Measurements from ENCODE around the gene MRPL52. TPM values are rescaled to one million over a fixed set of nuclear protein-coding genes. Genes with fewer than 3 reads are reported as not detected.

Gene MRPL52
- total RNA-seq, 1 experiment from 2014 or later = 134 TPM

DNA sequence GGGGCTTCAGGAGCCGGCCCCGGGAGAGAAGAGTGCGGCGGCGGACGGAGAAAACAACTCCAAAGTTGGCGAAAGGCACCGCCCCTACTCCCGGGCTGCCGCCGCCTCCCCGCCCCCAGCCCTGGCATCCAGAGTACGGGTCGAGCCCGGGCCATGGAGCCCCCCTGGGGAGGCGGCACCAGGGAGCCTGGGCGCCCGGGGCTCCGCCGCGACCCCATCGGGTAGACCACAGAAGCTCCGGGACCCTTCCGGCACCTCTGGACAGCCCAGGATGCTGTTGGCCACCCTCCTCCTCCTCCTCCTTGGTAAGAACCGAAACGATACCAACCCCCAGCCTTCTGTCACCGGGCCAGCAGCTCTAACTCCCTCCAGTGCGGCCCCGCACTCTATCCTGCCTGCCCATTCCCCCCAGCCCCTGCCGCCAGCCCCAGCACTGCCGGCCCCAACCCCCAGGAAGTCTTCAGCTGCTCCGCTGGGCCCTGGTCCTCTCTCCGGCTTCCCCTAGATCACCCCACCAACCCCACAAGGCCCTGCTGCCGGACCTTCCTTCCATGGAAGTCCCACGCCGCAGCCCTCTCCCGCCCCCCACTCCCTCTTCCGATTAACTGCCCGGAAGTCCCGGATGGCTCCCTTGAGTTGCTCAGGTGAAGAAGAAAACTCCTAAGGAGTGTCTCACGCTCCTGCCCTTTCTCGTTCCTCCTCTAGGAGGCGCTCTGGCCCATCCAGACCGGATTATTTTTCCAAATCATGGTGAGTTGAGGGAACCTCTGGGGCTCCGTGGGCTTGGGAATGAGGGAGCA is 42.5 kb downstream of the MRPL52 start:
- Histone ChIP-seq H3K9me2 (ENCODE audit: insufficient read depth) (no peaks in the 10 kb centered on the region), H3K9ac (ENCODE audit: low read length) (peak overlapping the region; percentile 78), H3K4me1 (ENCODE audit: control insufficient read depth in 1 of 2, insufficient read depth in 2 of 2, low read length in 2 of 2) (peaks cover 14 to 28% of the 10 kb centered on the region in 2 experiments), H3K4me3 (replicated peaks in 1 of 2; ENCODE audit: low read depth in 1 of 2, low read length in 2 of 2) (peak overlapping the region; percentile 71 to 89), H4K20me1 (ENCODE audit: insufficient read depth) (no peaks in the 10 kb centered on the region), H3K27ac (ENCODE audit: low read depth, low read length) (peak overlapping the region; percentile 98), H3K27me3 (ENCODE audit: insufficient read depth, low read length) (no peaks in the 10 kb centered on the region), H3K4me2 (ENCODE audit: low read length) (peak overlapping the region; percentile 82), H3K36me3 (ENCODE audit: control insufficient read depth in 1 of 2, insufficient read depth in 2 of 2, low read length in 2 of 2) (peaks cover 3% of the 10 kb centered on the region in 2 experiments; a peak in 1 of 4 replicates), H2AFZ (ENCODE audit: low read depth, low read length, poor library complexity, severe bottlenecking) (peak overlapping the region; percentile 2), H3K9me3 (ENCODE audit: control insufficient read depth in 1 of 2, insufficient read depth in 1 of 2, low read depth in 1 of 2, low read length in 2 of 2) (no peaks in the 10 kb centered on the region), H3K79me2 (ENCODE audit: insufficient read depth, low read length) (no peaks in the 10 kb centered on the region)
- intact Hi-C loops (cut with micrococcal nuclease) = loop anchor here (1.0 to 5.0 kb wide), 3 partner anchors 14 to 45 kb away; partner anchors contain the start of gene RBM23
- CTCF ChIA-PET = interaction anchor here (0.6 to 3.8 kb wide), 16 partner anchors 10 to 302 kb away, joined by 3 to 51 read pairs (median 4); partner anchors contain the start of gene REM2
- ATAC-seq (peak; percentile 69), DNase-seq (ENCODE audit: low read depth, low spot score) (peak; percentile 64)
- POLR2A ChIA-PET = interaction anchor here (1.0 to 3.0 kb wide), 3 partner anchors 10 to 221 kb away, joined by 5 to 24 read pairs (median 7); partner anchors contain the start of gene REM2
- RAD21 ChIA-PET (ENCODE audit: low non-redundant PET in 1 of 2, low total read pairs in 2 of 2, uncharacterized antibody in 2 of 2, unreplicated experiment in 2 of 2) = interaction anchor here (0.7 to 1.2 kb wide), 2 partner anchors 19 to 216 kb away, joined by 3 read pairs; no protein-coding TSS in a partner anchor
- BruUV-seq (replicated peaks) = no TSS peak
- TF ChIP-seq JUND (IDR thresholded peaks at IDR 0.05) (no peak), EZH2phosphoT487 (IDR thresholded peaks at IDR 0.05; ENCODE audit: borderline replicate concordance) (no peak), EGR1 (IDR thresholded peaks at IDR 0.05; ENCODE audit: low read depth) (no peak), SP1 (IDR thresholded peaks at IDR 0.05; ENCODE audit: low read depth) (no peak), EZH2 (IDR thresholded peaks at IDR 0.05) (no peak), POLR2A (IDR thresholded peaks at IDR 0.05; ENCODE audit: borderline replicate concordance, extremely low read depth, insufficient read depth, insufficient read length) (no peak), SRF (IDR thresholded peaks at IDR 0.05; ENCODE audit: low read depth) (no peak), ZNF274 (IDR thresholded peaks at IDR 0.05; ENCODE audit: low read depth, low read length) (no peak), CBX3 (IDR thresholded peaks at IDR 0.05; ENCODE audit: low read depth) (no peak), YY1 (IDR thresholded peaks at IDR 0.05; ENCODE audit: extremely low read depth, insufficient replicate concordance, low read depth, low read length) (peak; percentile 67), RAD21 (IDR thresholded peaks at IDR 0.05; ENCODE audit: low read depth) (peak; percentile 79), ATF3 (IDR thresholded peaks at IDR 0.05) (no peak), CEBPB (IDR thresholded peaks at IDR 0.05; ENCODE audit: low read depth) (no peak), CTCF (IDR thresholded peaks at IDR 0.05 in 2 of 3, conservative IDR thresholded peaks at IDR 0.05 in 1 of 3; ENCODE audit: borderline replicate concordance in 1 of 3, insufficient read depth in 1 of 3, low read depth in 2 of 3, low read length in 2 of 3) (peak; percentile 84 to 98 (median 98)), ZBTB33 (IDR thresholded peaks at IDR 0.05; ENCODE audit: extremely low read depth, insufficient replicate concordance, low read length) (no peak), POLR2AphosphoS5 (IDR thresholded peaks at IDR 0.05; ENCODE audit: low read depth, low read length) (peak; percentile 52; the same call in 1 of the 2 replicates)
- TF ChIP-seq, protein P1, sequence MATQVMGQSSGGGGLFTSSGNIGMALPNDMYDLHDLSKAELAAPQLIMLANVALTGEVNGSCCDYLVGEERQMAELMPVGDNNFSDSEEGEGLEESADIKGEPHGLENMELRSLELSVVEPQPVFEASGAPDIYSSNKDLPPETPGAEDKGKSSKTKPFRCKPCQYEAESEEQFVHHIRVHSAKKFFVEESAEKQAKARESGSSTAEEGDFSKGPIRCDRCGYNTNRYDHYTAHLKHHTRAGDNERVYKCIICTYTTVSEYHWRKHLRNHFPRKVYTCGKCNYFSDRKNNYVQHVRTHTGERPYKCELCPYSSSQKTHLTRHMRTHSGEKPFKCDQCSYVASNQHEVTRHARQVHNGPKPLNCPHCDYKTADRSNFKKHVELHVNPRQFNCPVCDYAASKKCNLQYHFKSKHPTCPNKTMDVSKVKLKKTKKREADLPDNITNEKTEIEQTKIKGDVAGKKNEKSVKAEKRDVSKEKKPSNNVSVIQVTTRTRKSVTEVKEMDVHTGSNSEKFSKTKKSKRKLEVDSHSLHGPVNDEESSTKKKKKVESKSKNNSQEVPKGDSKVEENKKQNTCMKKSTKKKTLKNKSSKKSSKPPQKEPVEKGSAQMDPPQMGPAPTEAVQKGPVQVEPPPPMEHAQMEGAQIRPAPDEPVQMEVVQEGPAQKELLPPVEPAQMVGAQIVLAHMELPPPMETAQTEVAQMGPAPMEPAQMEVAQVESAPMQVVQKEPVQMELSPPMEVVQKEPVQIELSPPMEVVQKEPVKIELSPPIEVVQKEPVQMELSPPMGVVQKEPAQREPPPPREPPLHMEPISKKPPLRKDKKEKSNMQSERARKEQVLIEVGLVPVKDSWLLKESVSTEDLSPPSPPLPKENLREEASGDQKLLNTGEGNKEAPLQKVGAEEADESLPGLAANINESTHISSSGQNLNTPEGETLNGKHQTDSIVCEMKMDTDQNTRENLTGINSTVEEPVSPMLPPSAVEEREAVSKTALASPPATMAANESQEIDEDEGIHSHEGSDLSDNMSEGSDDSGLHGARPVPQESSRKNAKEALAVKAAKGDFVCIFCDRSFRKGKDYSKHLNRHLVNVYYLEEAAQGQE (IDR thresholded peaks at IDR 0.05; ENCODE audit: low read depth) = no peak
- TF ChIP-seq, protein P2, sequence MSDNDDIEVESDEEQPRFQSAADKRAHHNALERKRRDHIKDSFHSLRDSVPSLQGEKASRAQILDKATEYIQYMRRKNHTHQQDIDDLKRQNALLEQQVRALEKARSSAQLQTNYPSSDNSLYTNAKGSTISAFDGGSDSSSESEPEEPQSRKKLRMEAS (IDR thresholded peaks at IDR 0.05) = no peak
